ENCODE measurements around the gene TBCCD1. TPM values are rescaled to one million over a fixed set of nuclear protein-coding genes. Genes with fewer than 3 reads are reported as not detected.

The TBCCD1 gene
- total RNA-seq, 2 experiments from 2014 or later: 7.6 to 8.1 TPM

- TF ChIP-seq CTCF (IDR thresholded peaks at IDR 0.05): no peak
- DNase-seq (no peak), ATAC-seq (ENCODE audit: poor library complexity) (no peak)
- Histone ChIP-seq H3K4me1 (ENCODE audit: insufficient read depth, low read length) (peaks cover 19% of the 10 kb centered on the region), H3K27ac (ENCODE audit: low read depth in 1 of 2, low read length in 2 of 2) (no peak within 1 kb of the TSS), H3K27me3 (ENCODE audit: control insufficient read depth in 1 of 2, insufficient read depth in 2 of 2, low read length in 2 of 2) (peaks cover 0 to 2% of the 10 kb centered on the region in 2 experiments), H3K4me3 (ENCODE audit: low read length) (no peak within 1 kb of the TSS), H3K36me3 (ENCODE audit: insufficient read depth, low read length) (no peaks in the 10 kb centered on the region), H3K9me3 (ENCODE audit: control insufficient read depth in 1 of 2, insufficient read depth in 1 of 2, low read length in 2 of 2) (no peaks in the 10 kb centered on the region)
- peaks cover 19% of the 10 kb centered on the region for H3K4me1 Mint-ChIP-seq (ENCODE audit: low read depth)
- H3K36me3 Mint-ChIP-seq (ENCODE audit: low read depth): no peaks in the 10 kb centered on the region
- H3K9me3 Mint-ChIP-seq: no peaks in the 10 kb centered on the region
- CTCF ChIA-PET: interaction anchor here (4.7 kb wide), 1 partner anchor 209 kb away, joined by 49 read pairs; no protein-coding TSS in a partner anchor
- intact Hi-C loops (cut with DNase I, micrococcal nuclease): loop anchor here in 1 of 2 experiments (1.0 kb wide), 1 partner anchor 211 kb away; no protein-coding TSS in a partner anchor
- H3K4me3 Mint-ChIP-seq: no peak within 1 kb of the TSS
- peaks cover 15% of the 10 kb centered on the region for H3K27me3 Mint-ChIP-seq
- no peak within 1 kb of the TSS for H3K27ac Mint-ChIP-seq
- POLR2A ChIA-PET: interaction anchor here (3.0 kb wide), 1 partner anchor 170 kb away, joined by 25 read pairs; the partner anchor contains the start of gene EIF4A2
Measured at GRCh38 chr3:186612721-186613636, 45.8 kb upstream of the TBCCD1 start, which contains the start of gene AHSG. Gene AHSG, plus strand, starts transcription at chr3:186613060. Its CDS starts 82 bp downstream, at chr3:186613142.

- Mint-ChIP-seq H3K9me3 (no peaks in the 10 kb centered on the region), H3K27ac (no peak overlapping the region), H3K36me3 (ENCODE audit: low read depth) (no peaks in the 10 kb centered on the region), H3K27me3 (peaks cover 8% of the 10 kb centered on the region), H3K4me3 (no peak overlapping the region), H3K4me1 (ENCODE audit: low read depth) (peaks cover 15% of the 10 kb centered on the region)
- H3K9me3 ChIP-seq (ENCODE audit: control insufficient read depth in 1 of 2, insufficient read depth in 1 of 2, low read length in 2 of 2): no peaks in the 10 kb centered on the region
- peaks cover 13% of the 10 kb centered on the region for H3K4me1 ChIP-seq (ENCODE audit: insufficient read depth, low read length)
- ATAC-seq (ENCODE audit: poor library complexity) (no peak), DNase-seq (no peak)
- ChIA-PET CTCF (no interaction called here), POLR2A (interaction anchor here (1.5 kb wide), 1 partner anchor 171 kb away, joined by 4 read pairs; the partner anchor contains the start of gene EIF4A2)
- intact Hi-C loops (cut with DNase I, micrococcal nuclease): loop anchor here in 1 of 2 experiments (1.0 kb wide), 1 partner anchor 212 kb away; no protein-coding TSS in a partner anchor
- H3K27ac ChIP-seq (ENCODE audit: low read depth in 1 of 2, low read length in 2 of 2): no peak overlapping the region
- TF ChIP-seq CTCF (IDR thresholded peaks at IDR 0.05): no peak
- no peaks in the 10 kb centered on the region for H3K36me3 ChIP-seq (ENCODE audit: insufficient read depth, low read length)
- H3K27me3 ChIP-seq (ENCODE audit: control insufficient read depth in 1 of 2, insufficient read depth in 2 of 2, low read length in 2 of 2): no peaks in the 10 kb centered on the region
- H3K4me3 ChIP-seq (ENCODE audit: low read length): no peak overlapping the region
Measured at GRCh38 chr3:186612065-186612464, 44.9 kb upstream of the TBCCD1 start.

DNA sequence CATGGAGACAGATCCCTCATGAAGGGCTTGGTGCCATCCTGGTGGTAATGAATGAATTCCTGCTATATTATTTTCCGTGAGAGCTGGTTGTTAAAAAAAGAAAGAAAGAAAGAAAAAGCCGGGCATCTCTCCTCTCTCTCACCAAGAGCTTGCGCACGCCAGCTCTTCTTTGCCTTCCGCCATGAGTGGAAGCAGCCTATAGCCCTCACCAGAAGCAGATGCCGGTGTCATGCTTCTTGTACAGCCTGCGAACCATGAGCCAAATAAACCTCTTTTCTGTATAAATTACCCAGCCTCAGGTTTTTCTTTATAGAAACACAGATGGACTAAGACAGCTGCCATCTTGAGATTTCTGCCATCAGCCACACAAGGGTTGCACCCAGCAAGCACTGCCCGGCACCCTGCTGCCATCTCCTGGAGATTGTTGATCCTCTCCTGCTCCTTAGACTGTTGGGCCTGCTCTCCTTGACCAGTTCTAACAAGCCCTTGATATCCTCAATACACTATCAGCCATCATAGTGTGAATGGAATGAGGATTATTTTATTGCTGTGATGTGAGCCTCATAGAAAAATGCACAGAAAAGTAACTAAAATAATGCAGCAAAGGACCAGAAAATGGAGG, 42.2 kb upstream of the TBCCD1 start:
- POLR2A ChIA-PET: no interaction called here
- TF ChIP-seq CTCF (IDR thresholded peaks at IDR 0.05): no peak
- Mint-ChIP-seq H3K9me3 (no peaks in the 10 kb centered on the region), H3K36me3 (ENCODE audit: low read depth) (no peaks in the 10 kb centered on the region), H3K4me3 (no peak overlapping the region), H3K4me1 (ENCODE audit: low read depth) (peaks cover 2% of the 10 kb centered on the region), H3K27ac (no peak overlapping the region), H3K27me3 (no peaks in the 10 kb centered on the region)
- Histone ChIP-seq H3K4me3 (ENCODE audit: low read length) (no peak overlapping the region), H3K4me1 (ENCODE audit: insufficient read depth, low read length) (peaks cover 3% of the 10 kb centered on the region), H3K27me3 (ENCODE audit: control insufficient read depth in 1 of 2, insufficient read depth in 2 of 2, low read length in 2 of 2) (no peaks in the 10 kb centered on the region), H3K9me3 (ENCODE audit: control insufficient read depth in 1 of 2, insufficient read depth in 1 of 2, low read length in 2 of 2) (no peaks in the 10 kb centered on the region), H3K36me3 (ENCODE audit: insufficient read depth, low read length) (no peaks in the 10 kb centered on the region), H3K27ac (ENCODE audit: low read depth in 1 of 2, low read length in 2 of 2) (no peak overlapping the region)
- intact Hi-C loops (cut with DNase I, micrococcal nuclease): no loop called here
- no peak for DNase-seq
- ATAC-seq (ENCODE audit: poor library complexity): no peak
- CTCF ChIA-PET: interaction anchor here (1.1 to 1.2 kb wide), 2 partner anchors 14 to 19 kb away, joined by 4 to 7 read pairs; no protein-coding TSS in a partner anchor
